ENCODE measurements around the gene B4GALT1.

B4GALT1 gene, protein sequence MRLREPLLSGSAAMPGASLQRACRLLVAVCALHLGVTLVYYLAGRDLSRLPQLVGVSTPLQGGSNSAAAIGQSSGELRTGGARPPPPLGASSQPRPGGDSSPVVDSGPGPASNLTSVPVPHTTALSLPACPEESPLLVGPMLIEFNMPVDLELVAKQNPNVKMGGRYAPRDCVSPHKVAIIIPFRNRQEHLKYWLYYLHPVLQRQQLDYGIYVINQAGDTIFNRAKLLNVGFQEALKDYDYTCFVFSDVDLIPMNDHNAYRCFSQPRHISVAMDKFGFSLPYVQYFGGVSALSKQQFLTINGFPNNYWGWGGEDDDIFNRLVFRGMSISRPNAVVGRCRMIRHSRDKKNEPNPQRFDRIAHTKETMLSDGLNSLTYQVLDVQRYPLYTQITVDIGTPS
- 108 to 148 (median 134) reads per million in 3 donors for total RNA-seq

GRCh38 chr9:33167084-33167971 lies at the start of gene B4GALT1:
B4GALT1 (minus strand) TSS chr9:33167336; CDS start chr9:33167169, 167 bp downstream.
- DNase-seq, result peak; percentile 93 to 97 (median 96)
- Histone ChIP-seq H3K27ac (ENCODE audit: insufficient read depth, low read length, poor library complexity, severe bottlenecking) (peak within 1 kb of the TSS; percentile 93), H3K4me3 (ENCODE audit: insufficient read depth, low read depth, low read length, poor library complexity, severe bottlenecking) (peak within 1 kb of the TSS; percentile 95), H3K9me3 (ENCODE audit: control insufficient read depth, low read length) (no peaks in the 10 kb centered on the region), H3K36me3 (ENCODE audit: control insufficient read depth, insufficient read depth, low read length) (no peaks in the 10 kb centered on the region), H3K27me3 (replicated peaks; ENCODE audit: control insufficient read depth, insufficient read depth, low read length, poor library complexity, severe bottlenecking) (no peaks in the 10 kb centered on the region), H3K4me1 (ENCODE audit: control insufficient read depth, insufficient read depth, low read length, poor library complexity, severe bottlenecking) (peaks cover 35% of the 10 kb centered on the region)

DNA sequence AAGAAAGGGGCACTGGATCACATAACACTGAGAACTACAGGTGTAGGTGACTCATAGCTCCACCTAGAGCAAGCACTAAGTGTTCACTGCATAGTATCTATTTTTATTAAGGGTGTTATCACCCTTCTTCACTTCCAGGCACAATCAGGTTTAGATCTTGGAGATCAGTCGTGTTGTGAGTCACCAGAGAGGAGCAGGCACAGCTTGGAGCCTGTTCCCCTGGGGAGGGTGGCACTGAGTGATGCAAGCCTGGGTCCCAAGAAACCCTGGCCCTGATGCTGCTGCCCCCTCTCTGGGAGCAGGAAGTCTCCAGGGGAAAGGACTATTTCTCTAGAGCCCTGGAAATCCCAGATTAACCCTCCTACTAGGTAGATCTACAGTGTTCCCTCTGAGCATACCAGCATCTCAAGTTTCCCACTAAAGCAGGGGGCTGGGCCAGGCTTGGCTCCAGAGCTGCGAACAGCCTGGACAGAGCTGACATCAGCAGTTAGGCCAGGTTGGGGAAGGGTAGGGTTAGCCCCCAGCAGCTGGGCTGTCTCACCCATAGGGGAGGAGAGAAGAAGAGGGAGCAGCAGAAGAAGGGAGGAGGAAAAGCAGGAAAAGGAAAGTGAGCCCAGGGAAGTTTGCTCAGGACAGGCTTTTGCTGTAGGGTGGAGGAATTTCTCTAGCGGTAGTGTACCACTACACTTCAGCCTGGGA lies 44.7 kb upstream of the B4GALT1 start:
- no peak for DNase-seq
- no peak overlapping the region for H3K27ac ChIP-seq (ENCODE audit: insufficient read depth, low read length, poor library complexity, severe bottlenecking)
- no peaks in the 10 kb centered on the region for H3K36me3 ChIP-seq (ENCODE audit: control insufficient read depth, insufficient read depth, low read length)
- no peaks in the 10 kb centered on the region for H3K9me3 ChIP-seq (ENCODE audit: control insufficient read depth, low read length)
- no peaks in the 10 kb centered on the region for H3K4me1 ChIP-seq (ENCODE audit: control insufficient read depth, insufficient read depth, low read length, poor library complexity, severe bottlenecking)
- no peak overlapping the region for H3K4me3 ChIP-seq (ENCODE audit: insufficient read depth, low read depth, low read length, poor library complexity, severe bottlenecking)
- H3K27me3 ChIP-seq (replicated peaks; ENCODE audit: control insufficient read depth, insufficient read depth, low read length, poor library complexity, severe bottlenecking), result no peaks in the 10 kb centered on the region

GRCh38 chr9:33210006-33210715 lies 43.0 kb upstream of the B4GALT1 start:
- H3K4me3 ChIP-seq (ENCODE audit: insufficient read depth, low read depth, low read length, poor library complexity, severe bottlenecking), result no peak overlapping the region
- no peaks in the 10 kb centered on the region for H3K27me3 ChIP-seq (replicated peaks; ENCODE audit: control insufficient read depth, insufficient read depth, low read length, poor library complexity, severe bottlenecking)
- H3K36me3 ChIP-seq (ENCODE audit: control insufficient read depth, insufficient read depth, low read length), result no peaks in the 10 kb centered on the region
- no peak overlapping the region for H3K27ac ChIP-seq (ENCODE audit: insufficient read depth, low read length, poor library complexity, severe bottlenecking)
- DNase-seq, result no peak
- H3K4me1 ChIP-seq (ENCODE audit: control insufficient read depth, insufficient read depth, low read length, poor library complexity, severe bottlenecking), result no peaks in the 10 kb centered on the region
- no peaks in the 10 kb centered on the region for H3K9me3 ChIP-seq (ENCODE audit: control insufficient read depth, low read length)

GRCh38 chr9:33209394-33209793 lies 42.3 kb upstream of the B4GALT1 start:
- Histone ChIP-seq H3K9me3 (ENCODE audit: control insufficient read depth, low read length) (no peaks in the 10 kb centered on the region), H3K4me3 (ENCODE audit: insufficient read depth, low read depth, low read length, poor library complexity, severe bottlenecking) (no peak overlapping the region), H3K4me1 (ENCODE audit: control insufficient read depth, insufficient read depth, low read length, poor library complexity, severe bottlenecking) (no peaks in the 10 kb centered on the region), H3K27me3 (replicated peaks; ENCODE audit: control insufficient read depth, insufficient read depth, low read length, poor library complexity, severe bottlenecking) (no peaks in the 10 kb centered on the region), H3K36me3 (ENCODE audit: control insufficient read depth, insufficient read depth, low read length) (no peaks in the 10 kb centered on the region), H3K27ac (ENCODE audit: insufficient read depth, low read length, poor library complexity, severe bottlenecking) (no peak overlapping the region)
- DNase-seq, result no peak

DNA sequence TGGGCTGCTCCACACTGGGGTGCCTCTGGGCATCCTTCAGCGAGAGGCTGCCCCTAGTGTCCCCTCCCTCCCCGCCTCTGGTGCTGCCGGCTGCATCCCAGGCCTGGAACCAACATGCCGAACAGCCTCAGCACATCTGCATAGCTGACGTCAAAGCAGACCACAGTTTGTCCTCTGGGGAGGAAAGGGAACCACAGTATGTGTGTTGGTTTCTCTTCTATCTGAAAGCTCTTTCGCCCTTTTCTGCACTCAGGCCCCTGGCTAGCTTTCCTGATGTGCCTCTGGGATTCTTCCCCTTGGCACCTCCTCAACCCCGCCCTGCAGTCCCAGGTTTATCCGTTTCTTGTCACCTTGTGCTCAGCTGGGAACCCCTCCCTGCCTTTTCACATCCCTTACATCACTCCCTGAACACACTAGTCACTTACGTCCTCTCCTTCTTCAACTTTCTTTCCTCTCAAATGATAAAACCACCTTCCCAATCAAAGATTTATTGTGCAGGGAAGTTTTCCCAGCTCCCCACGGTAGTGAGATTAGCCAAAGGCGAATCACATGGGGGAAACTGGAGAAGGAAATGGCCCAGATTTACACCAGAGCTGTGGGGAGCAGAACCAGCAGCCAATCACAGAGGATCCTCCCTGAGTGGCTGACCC lies 35.5 kb upstream of the B4GALT1 start:
- Histone ChIP-seq H3K27me3 (replicated peaks; ENCODE audit: control insufficient read depth, insufficient read depth, low read length, poor library complexity, severe bottlenecking) (no peaks in the 10 kb centered on the region), H3K4me1 (ENCODE audit: control insufficient read depth, insufficient read depth, low read length, poor library complexity, severe bottlenecking) (no peaks in the 10 kb centered on the region), H3K9me3 (ENCODE audit: control insufficient read depth, low read length) (no peaks in the 10 kb centered on the region), H3K36me3 (ENCODE audit: control insufficient read depth, insufficient read depth, low read length) (no peaks in the 10 kb centered on the region), H3K4me3 (ENCODE audit: insufficient read depth, low read depth, low read length, poor library complexity, severe bottlenecking) (no peak overlapping the region), H3K27ac (ENCODE audit: insufficient read depth, low read length, poor library complexity, severe bottlenecking) (no peak overlapping the region)
- DNase-seq, result no peak

DNA sequence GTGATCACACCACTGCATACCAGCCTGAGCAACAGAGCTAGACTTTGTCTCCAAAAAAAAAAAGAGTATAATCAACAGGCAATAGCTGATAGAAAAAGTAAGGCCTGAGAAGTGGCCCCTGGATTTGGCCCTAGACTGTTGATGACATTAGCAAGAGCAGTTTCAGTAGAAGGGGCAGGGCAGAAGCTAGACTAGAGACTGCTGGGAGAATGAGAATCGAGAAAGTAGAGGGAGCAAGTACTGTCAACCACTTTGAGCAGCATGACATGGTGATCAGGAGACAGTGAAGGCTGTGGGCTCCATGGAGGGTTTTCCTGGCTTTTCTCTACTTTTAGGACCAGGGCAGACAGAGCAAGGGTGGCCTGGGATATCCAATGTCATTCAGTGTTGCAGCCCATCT lies 34.9 kb upstream of the B4GALT1 start:
- Histone ChIP-seq H3K4me3 (ENCODE audit: insufficient read depth, low read depth, low read length, poor library complexity, severe bottlenecking) (no peak overlapping the region), H3K27ac (ENCODE audit: insufficient read depth, low read length, poor library complexity, severe bottlenecking) (no peak overlapping the region), H3K4me1 (ENCODE audit: control insufficient read depth, insufficient read depth, low read length, poor library complexity, severe bottlenecking) (no peaks in the 10 kb centered on the region), H3K9me3 (ENCODE audit: control insufficient read depth, low read length) (no peaks in the 10 kb centered on the region), H3K36me3 (ENCODE audit: control insufficient read depth, insufficient read depth, low read length) (no peaks in the 10 kb centered on the region), H3K27me3 (replicated peaks; ENCODE audit: control insufficient read depth, insufficient read depth, low read length, poor library complexity, severe bottlenecking) (no peaks in the 10 kb centered on the region)
- DNase-seq, result no peak

DNA sequence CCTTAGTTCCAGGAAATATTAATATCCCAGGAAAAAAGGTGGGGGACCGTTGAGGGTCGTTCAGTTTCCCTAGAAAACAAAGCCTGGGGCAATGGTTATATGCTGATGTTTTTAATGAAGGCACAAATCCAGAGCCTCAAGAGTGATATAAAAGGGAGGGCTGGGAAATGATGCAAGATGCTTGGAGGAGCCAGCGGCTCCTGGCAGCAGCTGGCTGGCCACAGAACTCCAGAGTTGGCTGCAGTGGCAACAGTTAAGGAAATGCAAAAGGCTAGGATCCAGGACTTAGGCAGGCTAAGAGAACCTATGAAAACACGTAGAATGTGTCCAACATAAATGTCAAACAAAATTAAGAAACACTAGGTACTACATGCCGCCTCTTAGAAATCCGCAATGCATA lies 31.0 kb upstream of the B4GALT1 start:
- no peaks in the 10 kb centered on the region for H3K36me3 ChIP-seq (ENCODE audit: control insufficient read depth, insufficient read depth, low read length)
- no peaks in the 10 kb centered on the region for H3K27me3 ChIP-seq (replicated peaks; ENCODE audit: control insufficient read depth, insufficient read depth, low read length, poor library complexity, severe bottlenecking)
- no peak overlapping the region for H3K4me3 ChIP-seq (ENCODE audit: insufficient read depth, low read depth, low read length, poor library complexity, severe bottlenecking)
- DNase-seq, result no peak
- no peaks in the 10 kb centered on the region for H3K4me1 ChIP-seq (ENCODE audit: control insufficient read depth, insufficient read depth, low read length, poor library complexity, severe bottlenecking)
- H3K27ac ChIP-seq (ENCODE audit: insufficient read depth, low read length, poor library complexity, severe bottlenecking), result no peak overlapping the region
- H3K9me3 ChIP-seq (ENCODE audit: control insufficient read depth, low read length), result no peaks in the 10 kb centered on the region

GRCh38 chr9:33197279-33198152 lies 30.4 kb upstream of the B4GALT1 start:
- no peaks in the 10 kb centered on the region for H3K27me3 ChIP-seq (replicated peaks; ENCODE audit: control insufficient read depth, insufficient read depth, low read length, poor library complexity, severe bottlenecking)
- H3K9me3 ChIP-seq (ENCODE audit: control insufficient read depth, low read length), result no peaks in the 10 kb centered on the region
- no peak for DNase-seq
- no peak overlapping the region for H3K27ac ChIP-seq (ENCODE audit: insufficient read depth, low read length, poor library complexity, severe bottlenecking)
- no peaks in the 10 kb centered on the region for H3K36me3 ChIP-seq (ENCODE audit: control insufficient read depth, insufficient read depth, low read length)
- H3K4me1 ChIP-seq (ENCODE audit: control insufficient read depth, insufficient read depth, low read length, poor library complexity, severe bottlenecking), result no peaks in the 10 kb centered on the region
- H3K4me3 ChIP-seq (ENCODE audit: insufficient read depth, low read depth, low read length, poor library complexity, severe bottlenecking), result no peak overlapping the region
